ENCODE results near the gene FHAD1. TPM values are rescaled to one million over a fixed set of nuclear protein-coding genes. Genes with fewer than 3 reads are reported as not detected.
A peak's percentile ranks its signal among the peaks of the same experiment; 100 is the strongest.

The FHAD1 gene
- total and polyA plus RNA-seq, 2 of the 13 experiments (the other 11 are each of a cell fraction or from before 2014, with no cell fraction given), result not detected

- 0 out of 2 replicates have a peak, but pooled peaks have one; percentile 28 for TF ChIP-seq ARID5B (CRISPR knock-in tag; IDR thresholded peaks at IDR 0.05)
- 0 out of 2 replicates have a peak, but pooled peaks have one; percentile 35 for TF ChIP-seq POGZ (CRISPR knock-in tag; IDR thresholded peaks at IDR 0.05)
- 0 out of 2 replicates have a peak, but pooled peaks have one; percentile 5 for TF ChIP-seq MED1 (CRISPR knock-in tag; IDR thresholded peaks at IDR 0.05)
- peak; percentile 86 for TF ChIP-seq ATF3 (CRISPR knock-in tag; IDR thresholded peaks at IDR 0.05)
- TF ChIP-seq ZNF552 (CRISPR knock-in tag; IDR thresholded peaks at IDR 0.05; ENCODE audit: borderline replicate concordance), result no peak
- peak; percentile 10; the same call in 1 of the 2 replicates for TF ChIP-seq ZBTB26 (CRISPR knock-in tag; IDR thresholded peaks at IDR 0.05; ENCODE audit: borderline replicate concordance)
- no peak for TF ChIP-seq GATA4 (IDR thresholded peaks at IDR 0.05; ENCODE audit: borderline replicate concordance, low read depth)
- no peak for TF ChIP-seq ZBTB43 (CRISPR knock-in tag; conservative IDR thresholded peaks at IDR 0.05)
- TF ChIP-seq MAFK (conservative IDR thresholded peaks at IDR 0.05 in 1 of 2, IDR thresholded peaks at IDR 0.05 in 1 of 2; ENCODE audit: low read length in 2 of 2), result peak; percentile 15 to 49; a peak in 3 of 4 replicates
- TF ChIP-seq MZF1 (CRISPR knock-in tag; IDR thresholded peaks at IDR 0.05; ENCODE audit: borderline replicate concordance), result no peak
- peak; percentile 21; the same call in 1 of the 2 replicates for TF ChIP-seq NFE2L2 (IDR thresholded peaks at IDR 0.05; ENCODE audit: low read length)
- no peak for TF ChIP-seq NFAT5 (CRISPR knock-in tag; IDR thresholded peaks at IDR 0.05)
- no peak for TF ChIP-seq NONO (IDR thresholded peaks at IDR 0.05)
- TF ChIP-seq NONO (CRISPR knock-in tag; conservative IDR thresholded peaks at IDR 0.05), result no peak
Observed at GRCh38 chr1:15260418-15261154, 13.6 kb downstream of the FHAD1 start (continued).

All from HepG2 (cell line).